Right ventricle myocardium inferior (tissue), 1 donor: ENCODE data around the gene SEPTIN8. TPM values are rescaled to one million over a fixed set of nuclear protein-coding genes. Genes with fewer than 3 reads are reported as not detected.

Experiments
- ATAC-seq: fragments of 200-7000 bp; cut with Tn5 transposase; one replicate; pipeline ENCODE4 v1.9.1; 2020; ENCODE audit warnings: mild to moderate bottlenecking, moderate library complexity
- DNase-seq: peaks from one replicate; pipeline ENCODE4 v3.0.0; 2021; ENCODE audit errors: missing footprints
- intact Hi-C: fragments of 100-400 bp; cut with DNase I; formaldehyde crosslinking; loops from one replicate; pipeline ENCODE4 v1.11.0; 2022
- total RNA-seq: library from RNA; stranded (reverse); fragmentation: NEBNext Ultra II Directional; extraction: Animal tissue kit (Norgen Biotek cat#: 25700); gene quantifications from one replicate; pipeline ENCODE4 v1.2.1, GENCODE V29; 2021
- donor health status: DM: no; HTN: yes; CAD: no; lungs with severe emphysema.

The SEPTIN8 gene
- total RNA-seq, 1 donor from 2014 or later, result 28.5 TPM

DNA sequence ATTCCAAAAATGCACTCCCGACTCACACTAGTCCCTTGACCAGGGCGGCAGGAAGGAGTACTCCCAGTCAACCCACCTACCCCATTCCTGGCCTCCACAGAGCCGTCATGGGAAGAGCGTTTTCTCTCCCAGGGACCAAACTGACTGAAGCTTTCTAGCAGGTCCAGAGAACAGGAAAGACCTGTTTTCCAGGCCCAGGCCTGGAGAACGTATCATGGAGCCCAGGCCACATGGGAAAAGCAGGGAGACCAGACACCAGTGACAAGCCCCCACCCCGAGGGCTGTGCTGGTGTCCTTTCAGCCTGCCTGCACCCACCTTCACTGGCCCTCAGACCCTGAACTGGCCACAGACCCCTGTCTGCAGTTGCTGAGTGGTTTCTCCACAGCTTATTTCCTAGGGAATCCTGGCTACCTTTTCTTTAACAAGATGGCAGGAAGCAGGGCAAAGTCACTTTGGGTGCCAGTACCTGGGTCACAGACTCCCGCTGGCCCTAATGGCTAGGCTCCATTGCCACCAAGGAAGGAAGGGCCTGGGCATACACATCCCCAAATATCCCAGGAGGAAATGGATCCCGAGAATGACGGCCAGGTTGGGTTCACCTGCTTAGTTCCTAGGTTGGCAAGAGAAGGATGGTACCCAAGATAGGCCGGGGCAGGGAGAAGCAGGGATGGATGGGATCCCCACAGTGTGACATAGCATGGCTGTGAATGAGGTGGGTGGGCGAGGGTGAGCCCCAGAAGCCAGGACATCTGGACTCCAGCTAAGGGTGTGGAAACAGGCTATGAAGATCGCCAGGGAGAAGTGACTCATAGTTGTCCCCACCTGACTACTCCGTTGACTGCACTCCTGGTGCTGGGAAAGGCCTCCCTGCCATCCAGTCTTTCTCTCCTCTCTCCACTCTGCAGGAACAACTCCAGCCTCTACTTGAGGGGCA is 17.7 kb downstream of the SEPTIN8 start:
- no peak for ATAC-seq
- intact Hi-C loops, result loop anchor here (5.0 kb wide), 1 partner anchor 63 kb away; no protein-coding TSS in a partner anchor
- peak; percentile 53 for DNase-seq

DNA sequence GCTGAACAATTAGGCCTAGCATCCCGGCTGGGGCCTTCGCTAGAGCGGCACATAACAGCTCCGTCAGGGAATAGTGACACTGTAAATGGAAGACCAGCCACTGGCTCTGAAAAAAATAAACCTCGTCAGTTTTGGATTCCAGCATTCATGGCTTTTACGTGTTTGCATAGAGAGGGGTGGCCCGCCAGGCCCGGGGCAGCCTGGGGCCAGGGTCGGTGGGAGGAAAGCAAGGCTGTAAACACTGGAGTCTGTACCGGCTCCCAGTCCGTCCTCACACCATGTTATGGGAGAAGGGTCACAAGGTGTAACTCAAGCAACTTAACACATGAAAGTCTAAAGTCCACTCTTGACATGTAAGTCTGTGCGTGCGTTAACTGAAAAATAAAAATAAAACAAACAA is 18.6 kb downstream of the SEPTIN8 start:
- intact Hi-C loops, result loop anchor here (5.0 kb wide), 1 partner anchor 64 kb away; no protein-coding TSS in a partner anchor
- DNase-seq, result no peak
- ATAC-seq, result no peak

GRCh38 chr5:132756542-132756941 is 20.5 kb downstream of the SEPTIN8 start:
- ATAC-seq (no peak), DNase-seq (no peak)
- intact Hi-C loops, result loop anchor here (5.0 kb wide), 1 partner anchor 66 kb away; no protein-coding TSS in a partner anchor

GRCh38 chr5:132754947-132755346 is 22.1 kb downstream of the SEPTIN8 start:
- DNase-seq, result no peak
- no peak for ATAC-seq
- intact Hi-C loops, result loop anchor here (5.0 kb wide), 1 partner anchor 67 kb away; no protein-coding TSS in a partner anchor

GRCh38 chr5:132754111-132754510 is 22.9 kb downstream of the SEPTIN8 start:
- DNase-seq (no peak), ATAC-seq (no peak)
- intact Hi-C loops, result no loop called here

DNA sequence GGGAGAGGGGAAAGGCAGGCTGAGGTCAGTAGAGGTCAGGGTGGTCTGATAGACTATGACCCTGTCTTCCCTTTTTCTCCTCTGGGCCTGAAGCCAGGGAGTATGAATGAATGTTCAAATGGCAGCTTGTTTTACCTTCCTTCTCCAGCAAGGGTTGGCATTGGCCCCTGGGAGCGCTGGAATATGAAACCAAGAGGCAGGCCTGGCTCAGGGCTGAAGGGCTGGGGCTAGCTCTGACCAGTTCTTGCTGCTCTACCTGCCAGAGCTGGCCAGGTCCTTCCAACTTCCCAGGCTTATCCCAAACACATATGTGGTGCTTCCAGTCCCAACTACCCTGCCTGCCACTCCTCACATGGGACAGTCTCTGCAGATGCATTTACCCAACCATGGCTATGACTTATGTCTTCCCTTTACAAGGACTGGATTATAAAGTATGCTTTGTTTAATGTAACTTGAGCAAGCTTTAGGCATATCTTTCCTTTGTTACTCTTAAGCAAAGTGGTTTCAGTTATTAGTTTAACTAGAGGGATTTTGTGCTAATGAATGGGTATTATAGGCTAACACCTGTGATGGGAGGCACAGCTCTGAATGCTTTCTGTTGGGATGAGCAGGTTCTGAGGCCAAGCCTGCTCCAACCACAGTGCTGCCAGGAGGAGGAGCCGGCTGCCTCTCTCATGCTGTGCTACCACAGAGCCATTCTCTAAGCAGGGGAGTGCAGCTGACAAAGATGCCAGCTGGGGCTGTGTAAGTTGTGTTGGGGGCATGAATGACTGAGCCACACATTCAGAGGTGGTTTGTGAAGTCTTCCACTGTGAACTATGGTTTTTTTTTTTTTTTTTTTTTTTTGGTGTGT is 23.7 kb downstream of the SEPTIN8 start:
- intact Hi-C loops, result no loop called here

GRCh38 chr5:132752581-132753125 is 24.4 kb downstream of the SEPTIN8 start:
- intact Hi-C loops, result no loop called here
- ATAC-seq (no peak), DNase-seq (no peak)

More for the DNA sequence above, 23.7 kb downstream of the SEPTIN8 start:
- ATAC-seq, result no peak
- DNase-seq, result peak; percentile 56

DNA sequence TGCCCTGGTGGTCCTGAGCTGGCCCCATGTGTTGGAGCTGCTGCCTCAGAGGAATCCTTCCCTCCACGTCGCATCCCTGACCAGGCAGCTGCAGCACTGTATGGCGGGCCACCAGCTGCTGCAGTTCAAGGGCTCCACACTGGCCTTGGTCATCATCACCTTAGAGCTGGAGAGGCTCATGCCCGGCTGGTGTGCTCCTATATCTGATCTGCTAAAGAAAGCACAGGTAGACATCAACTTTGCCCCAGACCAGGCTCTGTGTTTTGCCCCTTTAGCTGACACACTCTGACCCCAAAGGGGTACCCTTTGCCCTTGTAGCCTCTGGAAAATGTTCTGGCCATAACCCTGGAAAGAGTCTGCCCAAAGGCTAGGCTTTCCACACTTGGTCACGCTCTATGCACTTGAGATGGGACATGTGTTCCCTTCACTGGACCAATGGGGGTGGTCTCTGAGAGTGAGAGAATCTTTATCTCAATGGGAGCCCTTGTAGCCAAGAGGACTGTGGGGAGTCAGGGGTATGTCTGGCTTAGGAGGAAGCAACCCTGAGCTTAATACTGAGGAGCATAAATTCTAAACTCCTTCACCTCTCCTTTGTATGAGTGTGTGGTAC is 25.0 kb downstream of the SEPTIN8 start:
- no peak for ATAC-seq
- intact Hi-C loops, result no loop called here
- DNase-seq, result peak; percentile 43

DNA sequence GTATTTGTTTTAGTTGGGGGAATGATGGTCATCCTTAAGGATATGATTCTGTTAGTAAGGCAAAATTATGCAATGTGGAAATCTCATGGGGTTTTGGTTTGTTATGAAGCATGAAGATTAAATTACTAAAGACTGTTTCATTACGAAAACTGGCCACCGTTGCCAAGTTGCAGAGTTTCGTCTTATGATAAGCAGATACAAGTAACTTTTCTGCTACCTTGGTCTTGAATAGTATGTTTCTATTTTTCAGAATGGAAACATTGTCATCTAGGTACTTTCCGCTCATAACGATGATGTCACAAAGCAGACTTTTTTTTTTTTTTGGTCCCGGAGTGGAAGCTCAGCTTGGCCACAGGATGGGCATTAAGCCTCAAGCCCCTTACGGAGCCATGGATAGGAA is 25.6 kb downstream of the SEPTIN8 start:
- DNase-seq (no peak), ATAC-seq (peak; percentile 62)
- intact Hi-C loops, result no loop called here

- intact Hi-C loops, result no loop called here
- DNase-seq (peak; percentile 33), ATAC-seq (no peak)
Measured at GRCh38 chr5:132750471-132751230, 26.4 kb downstream of the SEPTIN8 start.

GRCh38 chr5:132749506-132749905 is 27.5 kb downstream of the SEPTIN8 start:
- intact Hi-C loops, result no loop called here
- DNase-seq (no peak), ATAC-seq (no peak)

GRCh38 chr5:132748522-132749000 is 28.5 kb downstream of the SEPTIN8 start:
- intact Hi-C loops, result no loop called here
- DNase-seq, result no peak
- ATAC-seq, result no peak

- DNase-seq, result peak; percentile 61
- intact Hi-C loops, result no loop called here
- ATAC-seq, result peak; percentile 9
Measured at GRCh38 chr5:132747616-132748440, 29.2 kb downstream of the SEPTIN8 start.

- peak; percentile 40 for ATAC-seq
- intact Hi-C loops, result no loop called here
- DNase-seq, result peak; percentile 46
Measured at GRCh38 chr5:132746954-132747615, 30.0 kb downstream of the SEPTIN8 start, which contains the start of gene CCNI2. Gene CCNI2 (plus strand): TSS chr5:132747426. CDS start chr5:132747496, 70 bp downstream.

DNA sequence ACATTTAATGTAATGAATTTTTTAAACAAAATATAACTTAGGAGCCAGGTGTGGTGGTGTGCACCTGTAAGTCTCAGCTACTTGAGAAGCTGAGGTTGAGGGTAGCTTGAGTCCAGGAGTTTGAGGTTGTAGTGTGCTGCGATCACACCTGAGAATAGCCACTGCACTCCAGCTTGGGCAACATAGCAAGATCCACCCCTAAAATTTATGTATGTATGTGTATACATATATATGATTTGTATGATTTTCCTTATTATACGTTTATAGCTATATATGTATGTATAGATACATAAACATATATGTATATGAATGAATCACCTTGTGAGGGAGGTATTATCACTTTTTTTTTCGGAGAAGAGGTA is 30.5 kb downstream of the SEPTIN8 start:
- DNase-seq (no peak), ATAC-seq (no peak)
- intact Hi-C loops, result no loop called here

DNA sequence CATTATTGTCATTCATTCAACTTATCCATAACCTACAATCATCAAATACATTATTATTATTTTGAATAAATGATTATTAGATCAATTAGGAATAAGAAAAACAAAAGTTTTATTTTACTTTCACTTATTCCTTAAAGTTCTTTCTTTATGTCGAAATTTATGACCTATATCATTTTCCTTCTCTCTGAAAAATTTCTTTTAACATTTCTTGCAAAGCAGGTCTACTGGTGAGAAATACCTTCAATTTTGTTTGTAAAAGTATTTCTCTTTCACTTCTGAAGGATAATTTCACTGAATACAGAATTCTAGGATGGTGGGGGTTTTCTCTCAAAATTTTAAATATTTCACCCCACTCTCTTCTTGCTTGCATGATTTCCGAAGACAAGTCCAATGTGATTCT is 32.4 kb downstream of the SEPTIN8 start:
- no peak for DNase-seq
- no peak for ATAC-seq
- intact Hi-C loops, result no loop called here

- intact Hi-C loops, result no loop called here
- DNase-seq (no peak), ATAC-seq (no peak)
Measured at GRCh38 chr5:132742626-132743025, 34.4 kb downstream of the SEPTIN8 start.
